HG03439 (cell line): ENCODE measurements around the gene CCL4L2.
"Not testable (repeated sequence)": the region's sequence is repeated elsewhere in the genome, so short reads cannot be mapped to it uniquely, and the experiment has no call there.

Source experiments
- ATAC-seq: cut with Tn5 transposase; IDR thresholded peaks from one replicate; pipeline ENCODE4 v1.9.1; 2021; ENCODE audit warnings: mild to moderate bottlenecking, moderate library complexity; ENCODE audit not compliant: unreplicated experiment

CCL4L2 gene

GRCh38 chr17:36219556-36219955, 8.7 kb downstream of the CCL4L2 start:
- ATAC-seq, result not testable (repeated sequence)

GRCh38 chr17:36220737-36221580, 10.1 kb downstream of the CCL4L2 start:
- not testable (repeated sequence) for ATAC-seq

- ATAC-seq, result not testable (repeated sequence)
These were observed 10.8 kb downstream of the CCL4L2 start for GRCh38 chr17:36221581-36222100.

GRCh38 chr17:36222967-36223366, 12.1 kb downstream of the CCL4L2 start:
- not testable (repeated sequence) for ATAC-seq

- ATAC-seq, result not testable (repeated sequence)
These were observed 18.8 kb downstream of the CCL4L2 start for GRCh38 chr17:36229644-36230043.

GRCh38 chr17:36242046-36242445, 31.2 kb downstream of the CCL4L2 start:
- ATAC-seq, result not testable (repeated sequence)
